ENCODE data around the gene BRINP3.
"Not testable (repeated sequence)": the region's sequence is repeated elsewhere in the genome, so short reads cannot be mapped to it uniquely, and the experiment has no call there.

The BRINP3 gene

GRCh38 chr1:190477762-190478148 lies at the start of gene BRINP3:
Gene BRINP3 (minus strand): TSS chr1:190477864.
- no peak for DNase-seq

- no peak for DNase-seq
Measured at GRCh38 chr1:190511554-190511953, 33.9 kb upstream of the BRINP3 start.

- DNase-seq, result no peak
Measured at GRCh38 chr1:190507357-190507756, 29.7 kb upstream of the BRINP3 start.

- DNase-seq, result not testable (repeated sequence)
Measured at GRCh38 chr1:190504539-190504938, 26.9 kb upstream of the BRINP3 start.

GRCh38 chr1:190497565-190497964 lies 19.9 kb upstream of the BRINP3 start:
- no peak for DNase-seq

- no peak for DNase-seq
Measured at GRCh38 chr1:190494451-190494850, 16.8 kb upstream of the BRINP3 start.

- no peak for DNase-seq
Measured at GRCh38 chr1:190491404-190491803, 13.7 kb upstream of the BRINP3 start.

GRCh38 chr1:190484045-190484444 lies 6.4 kb upstream of the BRINP3 start:
- DNase-seq, result no peak

GRCh38 chr1:190480231-190480630 lies 2.6 kb upstream of the BRINP3 start:
- no peak for DNase-seq

GRCh38 chr1:190479516-190479915 lies 1.9 kb upstream of the BRINP3 start:
- no peak for DNase-seq

GRCh38 chr1:190479050-190479397 lies 1.4 kb upstream of the BRINP3 start:
- no peak for DNase-seq

- DNase-seq, result no peak
Measured at GRCh38 chr1:190478149-190479049, 735 bp upstream of the BRINP3 start.

- no peak for DNase-seq
Measured at GRCh38 chr1:190476806-190477205, 858 bp downstream of the BRINP3 start.

- no peak for DNase-seq
Measured at GRCh38 chr1:190476321-190476720, 1.3 kb downstream of the BRINP3 start.

GRCh38 chr1:190475421-190476141 lies 2.1 kb downstream of the BRINP3 start:
- DNase-seq, result no peak

- DNase-seq, result no peak
Measured at GRCh38 chr1:190474650-190475211, 2.9 kb downstream of the BRINP3 start.

GRCh38 chr1:190474010-190474409 lies 3.7 kb downstream of the BRINP3 start:
- DNase-seq, result no peak

- no peak for DNase-seq
Measured at GRCh38 chr1:190472494-190472893, 5.2 kb downstream of the BRINP3 start.

GRCh38 chr1:190472042-190472441 lies 5.6 kb downstream of the BRINP3 start:
- DNase-seq, result no peak

- no peak for DNase-seq
Measured at GRCh38 chr1:190464690-190465089, 13.0 kb downstream of the BRINP3 start.

GRCh38 chr1:190456129-190456528 lies 21.5 kb downstream of the BRINP3 start:
- no peak for DNase-seq

GRCh38 chr1:190455631-190456030 lies 22.0 kb downstream of the BRINP3 start:
- no peak for DNase-seq

GRCh38 chr1:190453550-190453949 lies 24.1 kb downstream of the BRINP3 start:
- DNase-seq, result no peak

- no peak for DNase-seq
Measured at GRCh38 chr1:190452272-190452848, 25.3 kb downstream of the BRINP3 start.

Data from CD4-positive, alpha-beta T cell treated with Interleukin-4 for 1 hour (primary cell).